ENCODE data around the gene SENP7.

DNA sequence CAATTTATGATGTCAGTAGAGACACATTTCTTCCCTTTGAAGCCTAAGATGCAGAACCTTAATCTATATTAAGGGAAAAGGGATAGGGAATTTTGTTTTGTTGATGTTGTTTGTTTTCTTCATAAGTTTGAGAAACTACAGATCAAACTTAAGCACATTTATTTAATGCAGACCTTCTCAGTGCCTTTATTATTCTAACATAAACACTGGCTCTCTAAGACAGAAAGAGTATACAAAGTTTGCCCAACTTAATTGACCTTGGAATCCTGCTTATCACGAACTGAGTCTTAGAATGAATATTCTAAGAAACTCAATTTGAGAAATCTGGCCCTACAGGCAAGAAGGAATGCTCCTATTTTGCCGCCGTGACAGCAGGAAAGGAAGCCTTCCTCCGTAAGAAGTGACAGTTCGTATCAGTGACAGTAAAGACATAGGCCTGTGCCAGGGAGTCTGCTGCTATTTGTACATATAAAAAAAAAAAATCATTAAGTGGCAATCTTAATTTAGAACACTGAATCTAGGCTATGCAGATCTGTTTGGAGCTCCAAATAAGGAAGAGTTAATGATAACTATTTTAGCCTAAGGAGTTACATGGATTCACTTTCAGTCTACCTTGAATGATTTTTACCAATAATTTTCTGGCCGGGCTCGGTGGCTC lies 183.9 kb downstream of the SENP7 start:
- TF ChIP-seq GATA2 (IDR thresholded peaks at IDR 0.05; ENCODE audit: low read depth, low read length), result no peak
- TF ChIP-seq GATA3 (IDR thresholded peaks at IDR 0.05; ENCODE audit: low read depth, low read length), result no peak

Data from SH-SY5Y (cell line).